Left lobe of liver (tissue), 2 donors: Measurements from ENCODE around the gene SNTG2. TPM values are rescaled to one million over a fixed set of nuclear protein-coding genes. Genes with fewer than 3 reads are reported as not detected.

Experiments used
- ATAC-seq: fragments of 200-7000 bp; cut with Tn5 transposase; one replicate; pipeline ENCODE4 v1.9.1; 2020; ENCODE audit warnings: mild to moderate bottlenecking, moderate library complexity
- DNase-seq: peaks from one replicate; pipeline ENCODE4 v3.0.0-alpha.2; 2020; ENCODE audit warnings: low spot score
- total RNA-seq: library from RNA; stranded (reverse); gene quantifications from one replicate; pipeline ENCODE4 v1.2.1, GENCODE V29; 2021
- donor health status: DM: no; HTN: no; CAD: no; lungs with moderate emphysema.
- donor health status: DM: no; HTN: yes; CAD: no.

The SNTG2 gene
- total RNA-seq, 1 donor from 2014 or later, result not detected

DNA sequence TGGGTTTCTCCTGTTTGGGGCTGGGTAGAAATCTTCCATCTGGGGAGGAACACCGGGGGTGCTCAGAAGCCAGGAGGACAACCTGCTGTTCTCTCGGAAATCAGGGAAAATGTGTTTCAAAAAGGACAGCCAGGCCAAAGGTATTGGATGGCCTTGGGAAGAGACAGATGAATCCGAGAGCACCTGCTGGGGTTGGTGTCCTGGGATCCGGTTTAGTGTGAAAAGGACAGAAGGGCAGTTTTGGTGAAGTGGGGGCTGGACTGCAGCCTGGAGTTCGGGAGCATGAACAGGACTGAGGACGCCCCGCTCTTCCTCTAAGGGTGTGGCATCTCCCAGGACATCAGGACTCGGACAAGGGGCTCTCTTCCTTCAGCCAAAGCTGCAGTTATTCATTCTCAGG is 24.9 kb upstream of the SNTG2 start:
- DNase-seq, result no peak
- no peak for ATAC-seq

DNA sequence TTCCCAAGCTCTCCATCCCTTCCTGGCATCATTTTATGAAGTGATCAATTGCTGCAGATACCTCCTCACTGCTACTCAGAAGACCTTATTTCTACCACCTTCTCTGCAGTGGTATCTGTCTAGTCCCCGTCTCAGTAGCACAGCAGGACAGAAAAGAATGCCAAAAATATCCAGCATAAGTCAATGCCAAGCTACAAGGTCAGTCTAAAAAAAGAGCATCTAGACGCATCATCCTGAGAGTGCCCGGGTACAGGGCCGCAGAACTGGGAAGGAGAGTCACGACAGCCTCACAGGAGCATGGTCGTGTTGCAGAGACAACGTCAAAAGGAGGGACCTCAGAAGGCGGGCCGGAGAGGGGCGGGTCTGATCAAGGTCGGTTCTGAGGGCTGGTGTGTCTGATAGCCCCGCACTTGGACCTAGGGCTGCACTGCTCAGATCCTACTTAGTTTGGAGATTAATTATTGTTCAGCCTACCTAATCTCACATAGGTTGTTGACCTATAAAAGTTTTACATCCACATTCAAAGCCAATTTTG is 24.3 kb upstream of the SNTG2 start:
- DNase-seq (no peak), ATAC-seq (no peak)

DNA sequence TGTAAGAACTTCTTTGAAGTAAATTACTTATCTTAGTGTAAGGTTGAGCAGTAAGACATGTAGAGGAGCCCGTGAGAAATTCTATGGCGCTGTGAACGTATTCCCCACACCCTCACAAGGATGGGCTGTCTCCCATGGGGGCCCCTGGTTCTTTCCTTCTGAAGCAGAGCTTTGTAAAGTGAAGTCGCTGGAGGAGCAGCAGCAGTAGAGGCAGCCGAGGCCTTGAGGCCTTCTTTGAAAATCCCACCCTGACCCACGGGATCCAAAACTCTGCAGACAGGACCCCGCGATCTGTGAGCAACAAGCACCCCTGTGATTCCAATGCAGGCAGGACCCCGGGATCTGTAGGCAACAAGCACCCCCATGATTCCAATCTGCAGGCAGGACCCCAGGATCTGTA is 23.8 kb upstream of the SNTG2 start:
- DNase-seq, result no peak
- ATAC-seq, result no peak

- DNase-seq (no peak), ATAC-seq (no peak)
These were observed 21.5 kb upstream of the SNTG2 start for GRCh38 chr2:929011-929735.

- ATAC-seq, result no peak
- DNase-seq, result no peak
These were observed 20.7 kb upstream of the SNTG2 start for GRCh38 chr2:929925-930324.

GRCh38 chr2:930935-931334 is 19.7 kb upstream of the SNTG2 start:
- ATAC-seq (no peak), DNase-seq (no peak)

- DNase-seq (no peak), ATAC-seq (no peak)
These were observed 18.1 kb upstream of the SNTG2 start for GRCh38 chr2:932320-933115.

DNA sequence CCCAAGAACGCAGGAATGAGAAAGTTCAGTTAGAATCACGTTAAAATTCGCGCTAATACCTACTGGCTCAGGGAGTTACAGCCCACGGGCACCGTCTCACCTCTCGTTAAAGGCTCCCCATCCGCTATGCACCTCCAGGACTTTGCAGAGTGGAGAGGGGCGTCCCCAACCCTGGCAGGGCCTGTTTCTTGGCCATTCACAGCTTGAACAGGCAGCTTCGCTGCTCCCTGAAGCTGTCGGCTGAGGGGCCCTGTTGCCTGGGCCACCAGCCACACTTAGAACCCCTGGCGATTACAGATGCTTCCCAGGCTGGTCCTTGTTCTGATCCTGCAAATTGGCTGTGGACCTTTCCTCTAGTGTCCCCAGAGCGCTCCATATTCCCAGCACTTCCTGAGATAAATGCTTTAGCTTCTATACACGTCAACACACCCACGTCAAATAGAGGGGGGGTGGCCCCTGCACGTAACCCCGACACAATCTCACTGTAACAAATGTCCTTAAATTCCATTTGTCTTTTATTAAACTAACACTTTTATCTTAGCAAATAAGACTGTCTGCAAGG is 16.8 kb upstream of the SNTG2 start:
- ATAC-seq (no peak), DNase-seq (no peak)

DNA sequence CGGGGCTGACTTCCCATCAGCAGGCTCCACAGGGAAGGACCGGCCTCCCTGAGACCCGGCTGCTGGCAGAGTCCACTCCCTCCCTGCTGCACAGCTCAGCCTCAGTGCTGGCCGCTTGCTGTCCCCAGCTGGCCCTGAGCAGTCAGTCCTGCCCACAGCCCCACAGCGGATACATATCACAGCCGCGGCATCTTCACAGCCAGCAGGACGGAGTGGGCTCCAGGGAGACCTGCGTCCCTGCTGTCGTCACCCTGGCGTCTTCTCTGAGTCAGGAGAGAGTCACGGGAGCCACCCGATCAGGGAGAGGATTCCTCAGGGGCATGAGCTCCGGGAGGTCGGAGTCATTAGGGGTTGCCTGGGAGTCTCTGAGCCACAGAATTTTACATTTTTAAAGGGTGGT is 13.1 kb upstream of the SNTG2 start:
- DNase-seq (no peak), ATAC-seq (no peak)

DNA sequence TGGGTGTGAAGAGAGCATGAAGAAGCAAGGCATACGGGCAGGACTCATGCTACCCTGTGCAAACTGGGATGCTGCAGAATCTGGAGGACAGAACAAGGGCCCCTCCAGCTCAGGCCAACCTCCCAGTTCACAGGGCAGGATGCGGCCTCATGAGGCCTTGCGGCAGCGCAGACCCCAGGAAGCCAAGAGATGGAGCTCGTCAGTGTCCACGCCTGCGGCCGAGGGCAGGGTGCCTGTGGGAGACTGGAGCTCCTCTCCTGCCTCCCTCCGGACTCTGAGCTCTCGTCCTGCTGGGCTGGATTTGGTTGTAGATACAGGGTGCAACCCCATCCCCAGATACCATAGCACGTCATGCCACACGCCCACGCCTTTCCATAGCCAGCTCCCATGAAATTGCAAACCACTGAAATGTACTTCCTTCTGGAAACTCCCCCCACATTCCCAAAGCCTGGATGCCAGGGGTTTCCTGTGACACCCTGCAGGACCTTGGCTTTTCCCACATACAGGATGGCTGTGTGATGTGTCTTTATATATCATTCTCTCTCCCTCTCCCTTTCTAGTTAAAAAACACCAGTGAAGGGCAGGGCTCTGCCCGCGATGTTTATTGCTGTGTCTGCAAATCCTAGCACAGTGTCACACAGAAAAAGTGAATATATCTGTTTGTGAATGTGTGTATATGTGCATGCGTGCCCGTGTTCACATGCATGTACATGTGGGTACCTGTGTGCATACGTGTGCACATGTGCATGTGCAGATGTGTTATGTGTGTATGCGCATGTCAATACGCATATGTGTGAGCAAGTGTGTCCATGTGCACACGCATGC is 12.3 kb upstream of the SNTG2 start:
- ATAC-seq (no peak), DNase-seq (no peak)

GRCh38 chr2:939936-940601 is 10.6 kb upstream of the SNTG2 start:
- no peak for DNase-seq
- ATAC-seq, result no peak

DNA sequence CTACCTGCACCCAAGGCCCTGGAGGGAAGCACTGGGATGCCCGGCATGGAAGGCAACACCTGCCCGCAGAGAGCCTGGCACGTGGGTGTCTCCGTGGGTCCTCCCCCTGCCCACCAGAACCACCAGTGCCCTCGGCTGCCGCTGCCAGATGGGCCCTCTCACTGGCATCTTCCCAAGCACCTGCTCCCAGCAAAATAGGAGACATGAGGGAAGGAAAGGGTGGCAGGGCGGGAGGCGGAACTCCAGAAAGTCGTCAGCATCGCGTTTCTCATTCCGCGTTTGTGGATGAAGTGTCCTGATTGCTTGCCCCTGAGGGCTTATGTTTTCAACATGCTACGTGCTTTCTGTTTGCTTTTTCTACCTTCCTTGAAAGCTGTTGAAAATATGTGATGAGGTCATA is 8.8 kb upstream of the SNTG2 start:
- ATAC-seq (no peak), DNase-seq (no peak)

DNA sequence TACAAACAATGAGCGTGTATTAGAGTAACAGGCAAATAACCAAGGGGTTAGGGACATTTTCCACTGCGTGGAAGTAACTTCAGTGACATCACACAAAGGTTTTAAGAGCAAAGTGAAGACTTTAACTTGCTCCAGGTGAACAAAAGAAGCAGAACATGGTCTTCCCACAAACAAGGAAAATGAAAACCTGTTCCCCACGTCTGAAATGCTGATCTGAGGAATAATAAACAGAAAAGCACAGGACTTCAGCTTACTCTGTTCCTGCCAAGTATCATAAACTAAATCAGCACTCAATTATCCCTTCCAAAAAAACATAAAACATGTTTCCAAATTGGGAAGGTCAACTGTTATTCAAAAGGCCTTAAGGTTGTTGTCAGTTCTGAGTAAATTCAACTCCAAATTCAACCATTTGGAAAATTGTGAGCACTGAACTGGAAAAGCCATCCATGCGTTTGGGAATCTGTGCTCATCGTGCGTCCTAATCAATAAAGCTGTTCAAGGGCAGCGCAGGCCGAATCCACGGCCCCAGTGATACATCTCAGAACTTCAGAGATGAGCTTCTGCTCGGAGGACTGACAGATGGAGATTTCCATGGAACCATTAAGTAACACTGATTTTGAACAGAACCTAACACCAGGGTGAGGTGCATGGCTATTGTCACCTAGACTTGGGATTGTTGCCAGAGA is 7.7 kb upstream of the SNTG2 start:
- DNase-seq, result no peak
- ATAC-seq, result no peak

GRCh38 chr2:943461-943797 is 7.2 kb upstream of the SNTG2 start:
- no peak for ATAC-seq
- no peak for DNase-seq

- ATAC-seq, result no peak
- no peak for DNase-seq
These were observed 6.8 kb upstream of the SNTG2 start for GRCh38 chr2:943821-944220.

GRCh38 chr2:944693-945092 is 6.0 kb upstream of the SNTG2 start:
- DNase-seq (no peak), ATAC-seq (no peak)

GRCh38 chr2:945104-945503 is 5.5 kb upstream of the SNTG2 start:
- DNase-seq (no peak), ATAC-seq (no peak)

DNA sequence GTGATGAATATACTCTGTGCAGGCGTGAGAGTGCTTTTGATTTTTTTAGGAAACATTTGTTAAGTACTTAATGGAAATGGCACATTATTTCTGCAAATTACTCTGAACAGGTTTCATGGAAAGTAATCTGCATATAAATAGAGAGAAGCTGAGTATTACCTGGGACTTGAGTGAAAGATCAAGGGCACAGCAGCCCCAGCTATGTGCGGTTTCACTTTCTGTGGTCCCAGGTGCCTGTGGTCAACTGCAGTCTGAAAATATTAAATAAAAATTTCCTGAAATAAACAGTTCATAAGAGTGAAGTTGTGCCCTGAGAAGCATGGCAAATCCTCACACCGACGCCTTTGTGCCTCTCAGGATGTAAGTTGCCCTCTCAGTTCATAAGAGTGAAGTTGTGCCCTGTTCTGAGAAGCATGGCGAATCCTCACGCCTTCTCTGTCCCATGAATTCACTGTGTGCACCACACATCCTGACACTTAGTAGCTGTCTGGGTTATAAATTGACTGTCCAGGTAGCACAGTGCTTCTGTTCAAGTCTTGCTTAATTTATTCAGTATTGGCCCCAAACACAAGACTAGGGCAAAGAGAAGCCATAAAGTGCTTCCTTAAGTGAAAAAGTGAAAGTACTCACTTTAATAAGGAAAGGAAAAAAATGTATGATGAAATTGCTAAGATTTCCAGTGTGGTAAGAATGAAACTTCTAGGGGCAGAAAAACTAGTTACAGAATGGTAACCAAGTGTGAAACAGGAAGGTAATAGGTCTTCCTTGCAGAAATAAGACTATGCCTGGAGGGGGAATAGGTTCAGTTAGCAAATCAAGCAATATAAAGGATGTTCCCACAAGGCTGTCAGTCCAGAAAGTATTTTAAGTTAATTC is 4.3 kb upstream of the SNTG2 start:
- ATAC-seq, result no peak
- no peak for DNase-seq
